ENCODE measurements around the gene SPATA3. TPM values are rescaled to one million over a fixed set of nuclear protein-coding genes. Genes with fewer than 3 reads are reported as not detected.

Gene SPATA3
- total and polyA plus RNA-seq, 2 of the 13 experiments (the other 11 are each of a cell fraction or from before 2014, with no cell fraction given) = not detected

DNA sequence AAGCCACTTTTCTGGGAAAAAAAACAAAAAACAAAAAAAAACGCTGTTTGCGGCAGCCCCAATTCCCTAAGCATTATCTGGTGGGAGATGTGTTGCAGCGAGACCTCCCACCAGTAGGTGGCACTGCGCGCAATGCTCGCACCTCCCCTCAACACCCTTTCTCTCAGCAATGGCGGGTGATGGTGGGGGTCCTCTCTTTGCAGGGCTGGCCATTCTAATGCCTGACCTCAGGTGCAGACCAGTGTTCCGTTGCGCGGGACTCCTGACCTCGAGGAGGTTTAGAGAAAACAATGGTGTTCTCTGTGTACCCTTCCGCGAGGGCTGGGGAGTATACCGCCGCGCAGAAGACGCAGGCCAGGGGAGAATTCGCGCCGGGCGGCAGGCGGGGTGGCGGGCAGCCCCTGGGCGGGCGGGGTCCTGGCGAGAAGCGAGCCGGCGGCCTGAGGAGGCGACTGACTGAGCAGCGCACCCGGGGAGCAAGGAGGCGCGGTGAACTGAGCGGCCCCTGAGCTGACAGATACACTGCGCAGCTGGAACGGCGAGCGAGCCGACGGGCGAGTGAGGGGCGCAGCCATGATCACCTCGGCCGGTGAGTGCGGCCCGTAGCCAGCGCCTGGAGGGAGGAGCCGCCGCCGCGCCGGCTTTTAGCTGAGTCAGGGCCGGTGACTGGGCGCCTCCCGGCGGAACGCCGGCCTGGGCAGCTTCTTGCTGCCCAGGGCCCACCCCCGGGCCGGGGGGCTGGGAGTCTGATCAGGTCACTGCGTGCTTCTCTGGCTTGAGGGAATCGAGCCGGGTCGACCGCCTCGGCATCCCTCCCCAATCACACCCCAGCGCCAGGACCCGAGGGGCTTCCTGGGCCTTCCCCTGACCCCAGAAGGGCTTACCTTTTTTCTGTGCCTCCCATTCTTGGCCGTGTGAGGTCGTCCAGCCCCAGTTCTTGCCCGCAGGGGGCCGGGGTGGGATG is 60.8 kb downstream of the SPATA3 start, which contains the start of gene PSMD1 (continued):
- TF ChIP-seq ZFP36L2 (CRISPR knock-in tag; IDR thresholded peaks at IDR 0.05) (no peak), ARHGAP35 (CRISPR knock-in tag; IDR thresholded peaks at IDR 0.05; ENCODE audit: borderline replicate concordance) (0 out of 2 replicates have a peak, but pooled peaks have one; percentile 62), CCAR2 (optimal IDR thresholded peaks at IDR 0.05; ENCODE audit: low read depth, low read length) (no peak), PLRG1 (conservative IDR thresholded peaks at IDR 0.05) (no peak), POLR2G (IDR thresholded peaks at IDR 0.05; ENCODE audit: low read depth, low read length) (peak; percentile 87), ZFP36L1 (CRISPR knock-in tag; IDR thresholded peaks at IDR 0.05) (no peak), ZBTB20 (CRISPR knock-in tag; IDR thresholded peaks at IDR 0.05; ENCODE audit: borderline replicate concordance, low read depth) (no peak), SP1 (IDR thresholded peaks at IDR 0.05) (no peak), SP1 (CRISPR knock-in tag; IDR thresholded peaks at IDR 0.05) (peak; percentile 85), PHF8 (CRISPR knock-in tag; IDR thresholded peaks at IDR 0.05) (peak; percentile 95), U2AF2 (IDR thresholded peaks at IDR 0.05; ENCODE audit: low read depth, low read length) (0 out of 2 replicates have a peak, but pooled peaks have one; percentile 39), TMF1 (CRISPR knock-in tag; IDR thresholded peaks at IDR 0.05; ENCODE audit: low read depth) (no peak), SMAD3 (CRISPR knock-in tag; IDR thresholded peaks at IDR 0.05) (peak; percentile 87; the same call in 1 of the 2 replicates), ZNF776 (CRISPR knock-in tag; IDR thresholded peaks at IDR 0.05) (peak; percentile 75; the same call in 1 of the 2 replicates), FOXP1 (IDR thresholded peaks at IDR 0.05) (no peak), FOXP1 (CRISPR knock-in tag; IDR thresholded peaks at IDR 0.05) (no peak), KDM2A (CRISPR knock-in tag; IDR thresholded peaks at IDR 0.05; ENCODE audit: borderline replicate concordance, low read depth) (peak; percentile 89), ZKSCAN8 (CRISPR knock-in tag; IDR thresholded peaks at IDR 0.05; ENCODE audit: borderline replicate concordance) (no peak; the same call in 1 of the 2 replicates), TCF7 (IDR thresholded peaks at IDR 0.05; ENCODE audit: low read depth) (no peak), ZNF724P (CRISPR knock-in tag; IDR thresholded peaks at IDR 0.05; ENCODE audit: borderline replicate concordance) (peak; percentile 76; the same call in 1 of the 2 replicates), MAF1 (CRISPR knock-in tag; IDR thresholded peaks at IDR 0.05; ENCODE audit: borderline replicate concordance) (no peak), FIP1L1 (IDR thresholded peaks at IDR 0.05; ENCODE audit: borderline replicate concordance, insufficient read depth, low read depth, low read length) (no peak)
- TF ChIP-seq, protein P1, sequence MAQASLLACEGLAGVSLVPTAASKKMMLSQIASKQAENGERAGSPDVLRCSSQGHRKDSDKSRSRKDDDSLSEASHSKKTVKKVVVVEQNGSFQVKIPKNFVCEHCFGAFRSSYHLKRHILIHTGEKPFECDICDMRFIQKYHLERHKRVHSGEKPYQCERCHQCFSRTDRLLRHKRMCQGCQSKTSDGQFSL (CRISPR knock-in tag; IDR thresholded peaks at IDR 0.05) = no peak
- TF ChIP-seq, protein P2, sequence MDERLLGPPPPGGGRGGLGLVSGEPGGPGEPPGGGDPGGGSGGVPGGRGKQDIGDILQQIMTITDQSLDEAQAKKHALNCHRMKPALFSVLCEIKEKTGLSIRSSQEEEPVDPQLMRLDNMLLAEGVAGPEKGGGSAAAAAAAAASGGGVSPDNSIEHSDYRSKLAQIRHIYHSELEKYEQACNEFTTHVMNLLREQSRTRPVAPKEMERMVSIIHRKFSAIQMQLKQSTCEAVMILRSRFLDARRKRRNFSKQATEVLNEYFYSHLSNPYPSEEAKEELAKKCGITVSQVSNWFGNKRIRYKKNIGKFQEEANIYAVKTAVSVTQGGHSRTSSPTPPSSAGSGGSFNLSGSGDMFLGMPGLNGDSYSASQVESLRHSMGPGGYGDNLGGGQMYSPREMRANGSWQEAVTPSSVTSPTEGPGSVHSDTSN (CRISPR knock-in tag; IDR thresholded peaks at IDR 0.05) = no peak
- TF ChIP-seq, protein P3, sequence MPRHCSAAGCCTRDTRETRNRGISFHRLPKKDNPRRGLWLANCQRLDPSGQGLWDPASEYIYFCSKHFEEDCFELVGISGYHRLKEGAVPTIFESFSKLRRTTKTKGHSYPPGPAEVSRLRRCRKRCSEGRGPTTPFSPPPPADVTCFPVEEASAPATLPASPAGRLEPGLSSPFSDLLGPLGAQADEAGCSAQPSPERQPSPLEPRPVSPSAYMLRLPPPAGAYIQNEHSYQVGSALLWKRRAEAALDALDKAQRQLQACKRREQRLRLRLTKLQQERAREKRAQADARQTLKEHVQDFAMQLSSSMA (CRISPR knock-in tag; IDR thresholded peaks at IDR 0.05) = 0 out of 2 replicates have a peak, but pooled peaks have one; percentile 43
- TF ChIP-seq, protein P4, sequence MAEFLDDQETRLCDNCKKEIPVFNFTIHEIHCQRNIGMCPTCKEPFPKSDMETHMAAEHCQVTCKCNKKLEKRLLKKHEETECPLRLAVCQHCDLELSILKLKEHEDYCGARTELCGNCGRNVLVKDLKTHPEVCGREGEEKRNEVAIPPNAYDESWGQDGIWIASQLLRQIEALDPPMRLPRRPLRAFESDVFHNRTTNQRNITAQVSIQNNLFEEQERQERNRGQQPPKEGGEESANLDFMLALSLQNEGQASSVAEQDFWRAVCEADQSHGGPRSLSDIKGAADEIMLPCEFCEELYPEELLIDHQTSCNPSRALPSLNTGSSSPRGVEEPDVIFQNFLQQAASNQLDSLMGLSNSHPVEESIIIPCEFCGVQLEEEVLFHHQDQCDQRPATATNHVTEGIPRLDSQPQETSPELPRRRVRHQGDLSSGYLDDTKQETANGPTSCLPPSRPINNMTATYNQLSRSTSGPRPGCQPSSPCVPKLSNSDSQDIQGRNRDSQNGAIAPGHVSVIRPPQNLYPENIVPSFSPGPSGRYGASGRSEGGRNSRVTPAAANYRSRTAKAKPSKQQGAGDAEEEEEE (CRISPR knock-in tag; IDR thresholded peaks at IDR 0.05; ENCODE audit: borderline replicate concordance) = no peak
